HG03159 (cell line): ENCODE data around the gene PIP5KL1.

Source experiments
- ATAC-seq: cut with Tn5 transposase; IDR thresholded peaks from one replicate; pipeline ENCODE4 v1.9.1; 2021; ENCODE audit warnings: mild to moderate bottlenecking, moderate library complexity; ENCODE audit not compliant: unreplicated experiment

The PIP5KL1 gene

GRCh38 chr9:127968700-127969383 is 38.3 kb upstream of the PIP5KL1 start:
- ATAC-seq, result no peak

DNA sequence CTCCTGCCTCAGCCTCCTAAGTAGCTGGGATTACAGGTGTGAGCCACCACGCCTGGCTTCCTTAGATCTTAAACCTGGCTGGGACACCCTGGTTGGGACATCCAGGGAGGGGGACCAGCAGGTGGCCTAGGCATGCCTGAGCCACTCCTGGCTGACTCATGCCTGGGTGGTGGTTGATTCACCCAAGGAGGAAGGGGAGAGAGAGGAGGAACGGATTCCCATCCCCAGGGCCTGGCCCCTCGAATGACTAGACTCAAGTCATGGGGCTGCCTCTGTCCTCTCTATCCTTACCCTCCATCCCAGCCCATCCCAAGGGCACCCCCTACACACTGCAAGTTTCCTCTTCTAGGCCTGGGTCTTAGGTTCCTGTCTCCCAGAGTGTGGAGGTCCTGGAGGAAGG is 37.5 kb upstream of the PIP5KL1 start:
- no peak for ATAC-seq

DNA sequence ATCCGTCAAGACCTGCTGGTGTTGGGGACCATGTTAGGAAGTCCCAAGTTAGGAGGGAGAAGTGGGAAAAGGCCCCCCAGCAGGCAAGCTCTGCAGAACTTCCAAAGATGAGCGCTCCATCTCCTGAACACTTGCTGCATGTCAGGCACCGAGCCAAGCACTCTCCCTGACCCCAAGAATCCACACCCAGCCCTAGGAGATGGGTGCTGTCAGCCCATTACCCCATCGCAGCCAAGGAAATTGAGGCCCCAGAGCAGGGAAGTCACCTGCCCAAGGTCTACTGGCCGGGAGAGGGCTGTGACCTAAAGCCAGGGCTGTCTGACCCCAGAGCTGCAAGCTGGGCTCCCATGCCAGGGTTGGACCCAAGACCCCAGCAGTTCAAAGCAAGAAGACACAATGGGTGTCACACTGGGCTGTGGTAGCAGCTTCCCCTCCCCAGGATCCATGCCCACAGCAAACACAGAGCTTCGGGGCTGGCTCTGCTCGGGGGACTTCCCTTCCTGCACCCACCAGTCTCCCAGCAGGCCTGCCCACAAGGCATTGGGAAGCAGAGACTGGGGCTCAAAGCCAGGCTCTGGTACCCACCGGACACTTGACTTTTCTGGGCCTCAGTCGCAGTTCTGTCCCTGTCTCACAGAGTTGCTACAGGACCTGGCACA is 36.7 kb upstream of the PIP5KL1 start:
- ATAC-seq, result no peak

- ATAC-seq, result no peak
Observed at GRCh38 chr9:127966416-127967150, 36.0 kb upstream of the PIP5KL1 start.

GRCh38 chr9:127965953-127966352 is 35.4 kb upstream of the PIP5KL1 start:
- ATAC-seq, result no peak

DNA sequence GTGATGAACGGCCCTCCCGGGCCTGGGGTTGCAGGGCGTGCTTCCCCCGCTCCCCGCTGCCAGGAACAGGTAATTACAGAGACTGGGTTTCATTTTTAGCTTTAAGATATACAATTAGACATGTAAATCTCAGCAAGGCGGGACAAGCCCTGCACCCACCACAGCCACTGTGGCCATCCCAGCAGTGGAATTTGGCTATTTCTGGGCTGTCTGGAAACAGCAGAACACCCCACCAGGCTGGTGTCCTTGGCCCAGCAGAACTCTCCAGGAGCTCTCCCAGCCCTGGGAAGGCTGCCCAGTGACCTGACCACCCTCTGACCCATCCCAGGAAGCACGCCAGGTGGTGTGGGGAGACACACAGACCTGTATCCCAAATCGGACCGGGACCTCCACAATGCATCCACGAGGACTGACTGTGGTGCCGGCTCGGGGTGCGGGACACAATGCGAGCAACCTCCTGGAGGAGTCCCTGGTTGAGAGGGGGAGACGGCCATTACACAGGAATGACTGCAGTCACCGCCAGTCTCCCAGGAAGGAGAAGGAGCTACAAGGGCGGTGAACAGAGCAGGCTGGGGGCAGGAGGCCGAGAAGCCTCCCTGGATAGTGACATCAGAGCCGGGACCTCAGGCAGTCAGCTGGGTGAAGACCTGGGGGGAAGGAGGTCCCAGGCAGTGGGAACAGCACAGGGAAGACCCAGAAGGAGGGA is 32.9 kb upstream of the PIP5KL1 start:
- ATAC-seq, result no peak

GRCh38 chr9:127963041-127963358 is 32.4 kb upstream of the PIP5KL1 start:
- no peak for ATAC-seq

DNA sequence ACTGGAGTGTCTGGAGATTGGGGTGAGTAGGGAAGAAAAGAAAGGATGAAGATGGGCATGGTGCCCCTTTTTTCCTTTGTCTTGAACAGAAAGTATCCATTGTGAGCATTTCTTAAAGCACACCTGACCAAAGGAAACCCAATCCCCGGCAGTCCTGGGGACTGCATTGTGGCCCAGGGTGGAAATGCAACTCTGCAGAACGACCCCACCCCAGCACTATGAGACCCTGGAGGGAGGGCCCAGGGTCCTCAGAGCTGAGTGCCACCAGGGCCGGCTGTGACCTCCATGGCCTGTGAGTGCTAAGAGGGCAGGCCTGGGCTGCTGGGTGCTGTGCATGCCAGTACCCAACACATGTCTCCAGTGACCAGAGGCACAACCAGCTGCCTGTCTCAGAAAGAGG is 31.7 kb upstream of the PIP5KL1 start:
- no peak for ATAC-seq

DNA sequence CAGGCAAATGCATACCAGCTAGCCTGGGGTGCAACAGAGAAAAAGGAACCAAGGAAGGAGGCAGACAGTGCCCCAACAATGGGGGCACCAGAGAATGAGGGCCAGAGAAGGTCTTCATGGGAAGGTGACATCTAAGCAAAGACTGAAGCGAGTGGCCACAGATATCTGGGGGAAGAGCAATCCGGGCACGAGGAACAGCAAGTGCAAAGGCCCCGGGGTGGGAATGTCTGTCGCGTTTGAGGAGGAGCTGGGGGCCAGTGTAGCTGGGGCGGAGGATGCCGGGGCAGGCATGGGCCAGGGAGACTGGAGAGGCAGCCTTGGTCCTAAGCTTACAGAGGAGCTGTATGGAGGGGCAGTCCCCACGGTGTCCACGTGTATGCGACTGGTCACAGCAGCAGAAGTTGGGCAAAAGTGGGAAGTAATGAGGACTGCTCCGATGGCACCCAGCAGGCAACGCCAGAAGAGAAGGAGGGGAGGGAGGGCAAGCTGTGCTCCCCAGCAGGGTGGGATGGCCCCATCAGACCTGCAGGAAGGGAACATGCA is 31.1 kb upstream of the PIP5KL1 start:
- no peak for ATAC-seq

GRCh38 chr9:127961155-127961490 is 30.5 kb upstream of the PIP5KL1 start:
- ATAC-seq, result no peak

DNA sequence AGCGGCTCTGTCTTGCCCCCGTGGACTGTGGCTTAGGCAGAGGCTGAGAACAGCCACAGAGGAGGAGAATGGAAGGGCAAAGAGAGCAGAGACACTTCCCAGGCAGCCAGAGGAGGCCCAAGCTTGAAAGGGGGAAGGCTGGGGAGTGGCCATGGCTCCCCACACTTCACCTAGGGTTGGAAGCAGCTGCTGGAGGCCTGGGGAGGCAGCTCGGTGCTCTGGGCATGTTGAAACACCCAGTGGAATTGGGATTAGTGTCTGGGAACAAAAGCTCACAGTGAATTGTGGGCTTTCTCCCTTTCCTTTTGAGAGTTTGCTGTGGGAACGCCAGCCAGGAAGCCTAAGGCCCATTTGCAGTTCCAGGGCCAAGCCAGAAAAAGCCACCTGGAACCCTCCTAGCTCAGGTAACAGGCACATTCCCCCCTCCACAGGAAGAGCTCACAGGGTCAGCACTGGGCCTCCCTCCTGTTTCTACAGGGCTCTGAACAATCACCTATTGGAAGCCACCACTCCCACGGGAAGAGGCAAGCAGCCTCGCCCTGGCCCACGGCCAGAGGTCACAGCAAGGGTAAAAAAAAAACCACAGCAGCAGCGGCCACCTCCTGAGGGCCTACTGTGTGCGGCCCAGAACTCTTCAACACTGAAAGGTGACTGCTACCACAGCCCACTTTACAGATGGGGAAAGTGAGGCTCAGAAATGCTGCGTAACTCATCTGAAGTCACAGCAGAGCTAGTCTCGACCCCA is 30.0 kb upstream of the PIP5KL1 start:
- no peak for ATAC-seq

DNA sequence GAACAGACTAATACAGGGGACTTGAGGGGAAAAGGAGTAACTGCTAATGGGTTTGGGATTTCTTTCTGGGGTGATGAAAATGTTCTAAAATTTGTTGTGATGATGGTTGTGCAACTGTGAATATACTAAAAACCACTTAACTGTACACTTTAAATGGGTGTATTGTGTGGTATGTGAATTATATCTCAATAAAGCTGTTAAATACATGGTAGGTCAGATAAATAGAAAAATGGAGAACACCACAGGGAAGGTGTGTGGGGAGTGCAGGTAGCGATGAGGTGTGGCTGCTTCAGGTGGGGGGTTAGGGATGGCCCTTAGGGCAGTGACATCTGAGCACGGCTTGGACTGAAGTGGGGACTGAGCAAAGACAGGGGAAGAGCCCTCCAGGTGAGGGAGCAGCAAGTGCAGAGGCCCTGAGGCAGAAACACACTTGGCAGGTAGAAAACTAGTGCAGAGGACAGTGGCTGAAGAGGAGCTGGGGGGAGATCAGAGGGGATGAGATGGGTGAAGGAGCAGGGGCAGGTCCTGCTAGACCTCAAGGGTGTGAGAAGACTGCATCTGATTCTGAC is 29.3 kb upstream of the PIP5KL1 start:
- no peak for ATAC-seq

GRCh38 chr9:127959398-127959797 is 28.8 kb upstream of the PIP5KL1 start:
- ATAC-seq, result no peak

DNA sequence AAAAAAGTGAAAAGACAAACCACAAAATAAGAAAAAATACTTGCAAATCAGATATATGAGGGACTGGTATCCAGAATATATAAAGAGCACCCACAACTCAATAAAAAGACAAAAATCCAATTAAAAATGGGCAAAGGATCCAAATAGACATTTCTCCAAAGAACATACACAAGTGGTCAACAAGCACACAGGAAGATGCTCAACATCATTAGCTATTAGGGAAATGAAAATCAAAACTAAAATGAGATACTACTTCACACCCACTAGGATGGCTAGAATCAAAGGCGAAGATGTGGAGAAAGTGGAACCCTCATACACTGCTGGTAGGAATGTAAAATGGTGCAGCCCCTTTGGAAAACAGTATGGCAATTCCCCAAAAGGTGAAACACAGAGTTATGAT is 28.2 kb upstream of the PIP5KL1 start:
- ATAC-seq, result no peak

GRCh38 chr9:127955294-127956015 is 24.9 kb upstream of the PIP5KL1 start:
- ATAC-seq, result no peak

GRCh38 chr9:127954831-127955293 is 24.3 kb upstream of the PIP5KL1 start:
- no peak for ATAC-seq

- no peak for ATAC-seq
Observed at GRCh38 chr9:127953768-127954505, 23.4 kb upstream of the PIP5KL1 start.

GRCh38 chr9:127953154-127953553 is 22.6 kb upstream of the PIP5KL1 start:
- no peak for ATAC-seq
